Measurements from ENCODE around the gene ABCC1. TPM values are rescaled to one million over a fixed set of nuclear protein-coding genes. Genes with fewer than 3 reads are reported as not detected.
"Not testable (repeated sequence)": the region's sequence is repeated elsewhere in the genome, so short reads cannot be mapped to it uniquely, and the experiment has no call there.

Gene ABCC1
- total and polyA plus RNA-seq, 12 donors: 12.4 to 38.8 (median 28.0) TPM

- Histone ChIP-seq H3K4me1 (replicated peaks in 1 of 2) (peaks cover 18 to 19% of the 10 kb centered on the region in 2 donors), H3K4me3 (no peak overlapping the region), H3K36me3 (replicated peaks in 1 of 2) (no peaks in the 10 kb centered on the region), H3K9me3 (replicated peaks in 1 of 3) (no peaks in the 10 kb centered on the region), H3K27ac (peak overlapping the region in 4 of 5 donors; percentile 26 to 69 (median 48)), H3K27me3 (no peaks in the 10 kb centered on the region)
- peak; percentile 73 to 94 (median 90) for DNase-seq
- intact Hi-C loops (cut with DNase I): no loop called here
- 20 to 43% (median 28%) methylated on average over 2 to 28 of the region's 28 CpGs for WGBS, 4 donors
- no peak for TF ChIP-seq POLR2A (IDR thresholded peaks at IDR 0.05)
- TF ChIP-seq CTCF (IDR thresholded peaks at IDR 0.05): no peak
Observed at GRCh38 chr16:16150117-16150877, 200.9 kb downstream of the ABCC1 start.

- H3K27ac ChIP-seq: peak overlapping the region in 3 of 5 donors; percentile 26 to 69 (median 58)
- H3K4me3 ChIP-seq: no peak overlapping the region
- no peak for DNase-seq
- TF ChIP-seq POLR2A (IDR thresholded peaks at IDR 0.05) (no peak), CTCF (IDR thresholded peaks at IDR 0.05) (no peak)
- whole genome bisulfite sequencing, 4 donors: 67 to 95% (median 76%) methylated on average over 4 of the region's 4 CpGs
- H3K36me3 ChIP-seq (replicated peaks in 1 of 2): no peaks in the 10 kb centered on the region
- no peaks in the 10 kb centered on the region for H3K27me3 ChIP-seq
- H3K4me1 ChIP-seq (replicated peaks in 1 of 2): peaks cover 18 to 19% of the 10 kb centered on the region in 2 donors
- H3K9me3 ChIP-seq (replicated peaks in 1 of 3): no peaks in the 10 kb centered on the region
- intact Hi-C loops (cut with DNase I): no loop called here
Observed at GRCh38 chr16:16150878-16151152, 201.4 kb downstream of the ABCC1 start.

GRCh38 chr16:16151315-16151714 is 201.9 kb downstream of the ABCC1 start:
- Histone ChIP-seq H3K4me1 (replicated peaks in 1 of 2) (peaks cover 18 to 19% of the 10 kb centered on the region in 2 donors), H3K9me3 (replicated peaks in 1 of 3) (no peaks in the 10 kb centered on the region), H3K27me3 (no peaks in the 10 kb centered on the region), H3K27ac (peak overlapping the region in 1 of 5 donors; percentile 26), H3K36me3 (replicated peaks in 1 of 2) (no peaks in the 10 kb centered on the region), H3K4me3 (no peak overlapping the region)
- peak in 1 of 7 donors; percentile 7 for DNase-seq
- intact Hi-C loops (cut with DNase I): no loop called here
- TF ChIP-seq CTCF (IDR thresholded peaks at IDR 0.05): no peak
- no peak for TF ChIP-seq POLR2A (IDR thresholded peaks at IDR 0.05)
- 58 to 72% (median 62%) methylated on average over 8 of the region's 8 CpGs for WGBS, 4 donors

- H3K27me3 ChIP-seq; H3K4me3 ChIP-seq; H3K9me3 ChIP-seq (replicated peaks in 1 of 3); H3K27ac ChIP-seq; H3K36me3 ChIP-seq (replicated peaks in 1 of 2); DNase-seq; intact Hi-C loops (cut with DNase I): not testable (repeated sequence)
- 90 to 94% (median 93%) methylated on average over 9 to 12 of the region's 12 CpGs for WGBS, 4 donors
- H3K4me1 ChIP-seq (replicated peaks in 1 of 2): peaks cover 18 to 19% of the 10 kb centered on the region in 2 donors
Observed at GRCh38 chr16:16153000-16153399, 203.6 kb downstream of the ABCC1 start.

Measured in adrenal gland (tissue), 12 donors.